ENCODE data around the gene DOCK3. TPM values are rescaled to one million over a fixed set of nuclear protein-coding genes. Genes with fewer than 3 reads are reported as not detected.

The DOCK3 gene
- total and polyA plus RNA-seq, 4 donors, result 0.01 to 0.08 (median 0.06) TPM; not detected in 1

- Histone ChIP-seq H3K36me3 (ENCODE audit: control insufficient read depth in 4 of 4, insufficient read depth in 3 of 4, low read depth in 1 of 4, low read length in 3 of 4) (no peaks in the 10 kb centered on the region), H3K4me1 (ENCODE audit: control insufficient read depth in 4 of 4, insufficient read depth in 4 of 4, low read length in 3 of 4) (no peaks in the 10 kb centered on the region), H3K27ac (ENCODE audit: low read depth in 1 of 2, low read length in 2 of 2) (no peak overlapping the region), H3K9ac (ENCODE audit: low read depth in 1 of 2, low read length in 2 of 2) (no peak overlapping the region), H3K9me3 (ENCODE audit: control insufficient read depth in 4 of 4, low read length in 3 of 4) (no peaks in the 10 kb centered on the region), H3K27me3 (ENCODE audit: control insufficient read depth in 4 of 4, insufficient read depth in 4 of 4, low read length in 3 of 4) (no peaks in the 10 kb centered on the region), H3K4me3 (ENCODE audit: low read depth in 1 of 3, low read length in 3 of 3) (no peak overlapping the region)
- TF ChIP-seq ATF3 (IDR thresholded peaks at IDR 0.05) (no peak), GABPA (IDR thresholded peaks at IDR 0.05 in 1 of 2, conservative IDR thresholded peaks at IDR 0.05 in 1 of 2) (no peak), RAD21 (IDR thresholded peaks at IDR 0.05) (no peak), NR2F2 (IDR thresholded peaks at IDR 0.05) (no peak), FOXA2 (IDR thresholded peaks at IDR 0.05) (no peak), FOXA1 (IDR thresholded peaks at IDR 0.05) (no peak), REST (IDR thresholded peaks at IDR 0.05) (no peak), JUND (IDR thresholded peaks at IDR 0.05) (no peak), SP1 (IDR thresholded peaks at IDR 0.05) (no peak), HNF4G (IDR thresholded peaks at IDR 0.05) (no peak), ZBTB33 (IDR thresholded peaks at IDR 0.05) (no peak)
- DNase-seq (ENCODE audit: low spot score), result no peak
- WGBS, result 97% methylated on average over 13 of the region's 15 CpGs
Measured at GRCh38 chr3:50978991-50979667, 304.4 kb downstream of the DOCK3 start.

GRCh38 chr3:50982540-50983325, 308.0 kb downstream of the DOCK3 start:
- Histone ChIP-seq H3K9me3 (ENCODE audit: control insufficient read depth in 4 of 4, low read length in 3 of 4) (no peaks in the 10 kb centered on the region), H3K27ac (ENCODE audit: low read depth in 1 of 2, low read length in 2 of 2) (no peak overlapping the region), H3K4me3 (ENCODE audit: low read depth in 1 of 3, low read length in 3 of 3) (no peak overlapping the region), H3K9ac (ENCODE audit: low read depth in 1 of 2, low read length in 2 of 2) (no peak overlapping the region), H3K4me1 (ENCODE audit: control insufficient read depth in 4 of 4, insufficient read depth in 4 of 4, low read length in 3 of 4) (no peaks in the 10 kb centered on the region), H3K27me3 (ENCODE audit: control insufficient read depth in 4 of 4, insufficient read depth in 4 of 4, low read length in 3 of 4) (no peaks in the 10 kb centered on the region), H3K36me3 (ENCODE audit: control insufficient read depth in 4 of 4, insufficient read depth in 3 of 4, low read depth in 1 of 4, low read length in 3 of 4) (no peaks in the 10 kb centered on the region)
- 94% methylated on average over 9 of the region's 9 CpGs for WGBS
- DNase-seq (ENCODE audit: low spot score), result no peak
- no peak for TF ChIP-seq YY1 (IDR thresholded peaks at IDR 0.05)

Measured in liver (tissue), 9 donors.